HAP-1 (cell line): ENCODE measurements around the gene SHCBP1.
"Not testable (repeated sequence)": the region's sequence is repeated elsewhere in the genome, so short reads cannot be mapped to it uniquely, and the experiment has no call there.

Experiments used
- DNase-seq, 2 experiments: peaks; one replicate each; pipeline ENCODE4 v3.0.0-alpha.2; 2016 to 2020; ENCODE audit warnings: low spot score in 2 of 2
- H3K27me3 ChIP-seq: fragments of 250-450 bp; sonication (Bioruptor Pico); 2 replicates; pipeline ENCODE4 v1.5.1; 2020; ENCODE audit warnings: low read depth, mild to moderate bottlenecking, moderate library complexity
- H3K36me3 ChIP-seq: fragments of 250-450 bp; sonication (Bioruptor Pico); replicated peaks from 2 replicates; pipeline ENCODE4 v1.5.1; 2020; ENCODE audit warnings: mild to moderate bottlenecking
- H3K4me1 ChIP-seq: fragments of 250-450 bp; sonication (Bioruptor Pico); 2 replicates; pipeline ENCODE4 v1.5.1; 2020; ENCODE audit warnings: mild to moderate bottlenecking
- H3K4me3 ChIP-seq: fragments of 250-450 bp; sonication (Bioruptor Pico); 2 replicates; pipeline ENCODE4 v1.5.1; 2020; ENCODE audit warnings: mild to moderate bottlenecking, moderate library complexity
- H3K9me3 ChIP-seq: fragments of 250-450 bp; sonication (Bioruptor Pico); 2 replicates; pipeline ENCODE4 v1.5.1; 2020; ENCODE audit warnings: mild to moderate bottlenecking, moderate library complexity
- in situ Hi-C: fragments of 300-500 bp; cut with MboI; formaldehyde crosslinking; loops from 3 replicates; pipeline ENCODE4 v1.14.3; 2020; ENCODE audit warnings: low sequenced_read_pairs, inconsistent platforms, mixed read lengths

The SHCBP1 gene

DNA sequence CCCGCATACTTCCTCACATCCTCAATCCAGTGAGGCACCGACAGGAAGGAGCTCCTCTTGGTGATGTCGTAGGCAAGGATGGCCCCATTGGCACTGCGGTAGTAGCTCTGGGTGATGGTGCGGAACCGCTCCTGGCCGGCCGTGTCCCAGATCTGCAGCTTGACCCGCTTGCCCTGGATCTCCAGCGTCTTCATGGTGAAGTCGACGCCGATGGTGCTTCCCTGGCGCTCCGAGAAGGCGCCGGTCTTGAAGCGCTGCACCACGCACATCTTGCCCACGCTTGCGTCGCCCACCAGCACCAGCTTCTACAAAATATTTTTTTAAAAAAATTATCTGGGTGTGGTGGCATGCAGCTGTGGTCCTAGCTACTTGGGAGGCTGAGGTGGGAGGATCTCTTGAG is 5.5 kb upstream of the SHCBP1 start:
- H3K4me1 ChIP-seq, H3K27me3 ChIP-seq, H3K9me3 ChIP-seq, DNase-seq, H3K36me3 ChIP-seq, in situ Hi-C loops, H3K4me3 ChIP-seq: not testable (repeated sequence)

DNA sequence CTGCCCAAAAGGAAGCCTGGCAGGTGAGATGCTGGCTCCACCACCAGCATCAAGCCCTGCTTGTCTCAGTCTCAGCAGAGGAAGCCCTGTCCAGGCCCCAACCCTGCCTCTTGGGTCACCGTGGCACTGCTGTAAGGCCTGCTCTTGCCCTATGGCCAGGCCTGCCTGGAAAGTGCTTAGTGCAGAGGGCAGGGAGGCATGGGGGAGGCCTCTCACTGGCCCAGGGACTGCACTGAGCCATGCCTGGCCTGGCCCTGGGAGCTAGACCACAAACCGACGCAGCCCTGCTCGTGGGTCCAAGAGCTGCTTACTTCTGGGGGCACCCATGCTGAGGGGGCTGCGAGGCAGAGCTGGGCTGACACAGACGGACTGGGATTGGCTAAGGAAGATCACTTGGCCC is 3.7 kb upstream of the SHCBP1 start:
- H3K4me3 ChIP-seq, H3K27me3 ChIP-seq, H3K36me3 ChIP-seq, DNase-seq, in situ Hi-C loops, H3K9me3 ChIP-seq: not testable (repeated sequence)
- peaks cover 12% of the 10 kb centered on the region for H3K4me1 ChIP-seq

DNA sequence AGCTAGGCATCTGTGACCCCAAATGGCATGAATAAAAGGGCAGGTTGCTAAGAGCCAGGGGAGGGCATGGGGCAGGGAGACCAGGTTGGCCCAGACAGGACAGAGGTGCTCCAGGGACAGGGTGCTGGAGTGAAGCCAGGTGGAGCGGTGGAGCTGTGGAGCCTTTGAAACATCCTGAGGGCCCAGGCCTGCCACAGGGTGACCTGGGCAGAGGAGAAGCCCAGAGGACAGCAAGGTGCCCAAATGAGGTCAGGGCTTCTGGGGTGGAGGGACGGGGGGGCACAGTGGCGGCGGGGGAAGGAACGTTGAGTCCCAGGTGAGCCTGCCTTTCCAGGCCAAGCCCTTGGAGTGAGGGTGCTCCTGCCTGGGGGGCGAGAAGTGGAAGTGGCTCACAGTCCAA is 2.5 kb upstream of the SHCBP1 start:
- H3K4me3 ChIP-seq, H3K9me3 ChIP-seq, in situ Hi-C loops, H3K36me3 ChIP-seq, H3K27me3 ChIP-seq, DNase-seq: not testable (repeated sequence)
- H3K4me1 ChIP-seq, result peaks cover 14% of the 10 kb centered on the region

DNA sequence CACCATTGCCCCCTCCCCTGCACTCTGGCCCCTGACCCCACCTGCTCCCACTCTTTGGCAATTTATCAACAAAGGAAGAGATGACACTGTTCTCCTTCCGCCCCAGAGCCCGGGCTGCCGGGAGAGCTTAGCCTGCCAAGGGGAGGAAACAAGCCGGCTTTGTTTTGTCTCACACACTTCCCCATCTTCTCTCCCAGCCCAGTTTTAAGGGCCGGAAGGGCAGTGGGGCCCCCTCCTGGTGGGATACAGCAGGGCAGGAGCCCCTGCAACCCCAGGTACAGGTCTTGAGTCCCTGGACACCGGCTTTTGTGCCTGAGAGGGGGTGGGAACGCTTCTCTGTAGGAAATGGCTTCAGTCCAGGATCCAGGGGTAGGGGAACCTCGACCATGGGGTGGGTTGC is 2.1 kb upstream of the SHCBP1 start:
- in situ Hi-C loops, H3K9me3 ChIP-seq: not testable (repeated sequence)
- H3K4me1 ChIP-seq, result peaks cover 18% of the 10 kb centered on the region

DNA sequence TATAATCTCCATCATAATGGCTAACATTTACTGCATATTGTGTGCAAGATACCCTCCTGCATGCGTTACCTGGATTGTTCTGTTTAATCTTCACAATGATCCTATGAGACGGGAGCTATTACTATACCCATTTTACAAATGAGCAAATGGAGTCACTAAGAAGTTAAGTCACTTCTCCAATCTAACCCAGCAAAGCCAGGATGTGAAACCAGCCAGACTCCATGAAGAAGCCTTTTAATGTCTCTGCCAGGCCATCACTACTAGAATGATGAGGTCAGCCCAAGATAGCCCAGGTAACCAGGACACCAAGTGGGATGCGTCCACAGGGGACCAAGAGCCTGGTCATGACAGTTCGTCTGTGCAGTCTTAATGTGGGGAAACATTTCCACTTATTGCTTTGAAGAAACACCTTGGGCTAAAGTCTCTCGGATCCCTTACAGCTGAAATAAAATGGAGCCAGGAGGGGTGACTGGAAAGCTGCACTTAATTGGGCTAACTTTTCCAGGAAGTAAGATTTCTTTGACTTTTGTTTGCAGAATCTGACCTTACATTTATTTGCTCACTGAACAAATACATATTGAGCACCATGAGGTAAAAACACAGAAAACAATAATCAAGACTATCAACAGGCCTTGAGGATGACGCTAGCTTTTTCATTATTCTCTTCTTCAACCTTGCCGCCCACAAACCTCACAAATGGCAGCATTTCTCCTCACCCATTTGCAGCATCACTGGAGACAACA is 926 bp upstream of the SHCBP1 start:
- Histone ChIP-seq H3K4me1 (peaks cover 20% of the 10 kb centered on the region), H3K36me3 (peaks cover 21% of the 10 kb centered on the region), H3K27me3 (no peaks in the 10 kb centered on the region), H3K4me3 (no peak overlapping the region), H3K9me3 (no peaks in the 10 kb centered on the region)
- no peak for DNase-seq
- in situ Hi-C loops, result no loop called here

More for the DNA sequence above, 2.1 kb upstream of the SHCBP1 start:
- DNase-seq, result peak in 1 of 2 experiments; percentile 40
- not testable (repeated sequence) for H3K27me3 ChIP-seq, H3K4me3 ChIP-seq
- peaks cover 12% of the 10 kb centered on the region for H3K36me3 ChIP-seq

DNA sequence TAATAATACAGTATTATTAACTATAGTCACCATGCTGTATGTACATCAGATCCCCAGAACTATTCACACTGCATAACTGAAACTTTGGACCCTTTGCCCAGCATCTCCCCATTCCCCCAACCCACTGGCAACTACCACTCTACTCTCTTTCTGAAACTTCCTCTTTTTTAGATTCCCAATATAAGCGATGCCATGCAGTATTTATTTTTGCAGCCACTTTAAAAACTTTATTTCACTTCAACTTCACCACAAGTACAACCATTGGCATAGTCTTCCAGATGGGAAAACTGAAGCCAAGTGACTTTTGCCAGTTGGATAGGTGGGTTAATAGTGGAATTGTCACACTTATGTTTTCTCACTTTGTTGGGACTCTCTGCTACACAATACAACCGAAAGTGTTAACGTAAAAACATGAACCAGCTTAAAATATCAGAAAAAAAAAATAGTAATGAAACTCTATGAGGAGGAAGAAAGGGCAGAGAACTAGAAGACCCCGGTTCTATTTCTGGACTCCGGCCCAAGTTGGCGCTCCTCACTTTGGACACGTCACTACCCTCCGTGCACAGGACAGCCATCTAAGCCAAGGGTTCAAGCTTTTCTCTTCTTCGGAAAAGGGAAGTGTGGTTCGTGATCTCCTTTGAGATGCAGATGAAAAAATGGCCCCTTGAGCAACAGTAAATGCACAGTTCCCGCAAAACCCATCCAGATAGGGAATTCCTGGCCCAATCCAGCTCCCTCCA is 743 bp downstream of the SHCBP1 start:
- H3K27me3 ChIP-seq, result no peaks in the 10 kb centered on the region
- no peaks in the 10 kb centered on the region for H3K9me3 ChIP-seq
- H3K4me1 ChIP-seq, result peaks cover 20% of the 10 kb centered on the region
- DNase-seq, result peak in 1 of 2 experiments; percentile 28
- peak overlapping the region; percentile 96 for H3K4me3 ChIP-seq
- peaks cover 38% of the 10 kb centered on the region for H3K36me3 ChIP-seq
- in situ Hi-C loops, result no loop called here

DNA sequence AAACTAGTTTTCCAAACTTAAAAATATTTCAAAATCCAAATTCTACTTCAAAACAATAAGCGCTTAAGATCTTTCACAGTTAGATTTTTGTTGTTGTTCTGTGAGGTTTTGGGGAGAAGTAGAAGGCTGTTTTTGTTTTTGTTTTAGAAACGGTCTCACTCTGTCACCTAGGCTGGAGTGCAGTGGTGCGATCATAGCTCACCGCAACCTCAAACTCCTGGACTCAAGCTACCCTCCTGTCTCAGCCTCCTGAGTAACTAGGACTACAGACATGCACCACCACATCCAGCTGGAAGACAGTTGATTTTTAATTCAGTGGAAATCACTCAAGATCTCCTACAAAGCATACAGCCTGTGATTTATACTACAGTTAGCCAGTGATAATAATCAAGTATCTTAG is 2.7 kb downstream of the SHCBP1 start:
- Histone ChIP-seq H3K27me3 (no peaks in the 10 kb centered on the region), H3K36me3 (peaks cover 47% of the 10 kb centered on the region), H3K9me3 (no peaks in the 10 kb centered on the region), H3K4me1 (peaks cover 20% of the 10 kb centered on the region), H3K4me3 (no peak overlapping the region)
- no peak for DNase-seq
- in situ Hi-C loops, result no loop called here

DNA sequence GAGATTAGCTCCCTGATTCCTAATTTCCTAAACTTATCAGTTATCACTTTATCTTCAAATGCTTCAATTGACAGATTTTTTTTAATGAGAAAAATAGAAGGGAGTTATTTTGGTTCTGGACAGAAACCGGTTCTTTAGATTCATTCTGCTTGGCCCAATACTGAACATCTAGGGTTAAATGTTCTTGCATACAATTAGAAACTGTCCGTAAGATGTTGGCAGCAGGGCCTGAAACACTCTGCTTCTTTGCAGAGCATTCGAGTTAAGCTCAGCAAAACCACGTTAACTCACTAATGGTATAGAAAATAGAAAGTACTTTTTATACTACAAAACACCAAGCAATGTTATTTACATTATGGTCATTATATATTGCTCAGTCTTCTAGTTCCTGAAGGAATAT is 7.2 kb downstream of the SHCBP1 start:
- H3K4me1 ChIP-seq, result peaks cover 9% of the 10 kb centered on the region
- H3K36me3 ChIP-seq, result peaks cover 70% of the 10 kb centered on the region
- no peaks in the 10 kb centered on the region for H3K9me3 ChIP-seq
- in situ Hi-C loops, result no loop called here
- DNase-seq, result no peak
- H3K4me3 ChIP-seq, result no peak overlapping the region
- no peaks in the 10 kb centered on the region for H3K27me3 ChIP-seq

DNA sequence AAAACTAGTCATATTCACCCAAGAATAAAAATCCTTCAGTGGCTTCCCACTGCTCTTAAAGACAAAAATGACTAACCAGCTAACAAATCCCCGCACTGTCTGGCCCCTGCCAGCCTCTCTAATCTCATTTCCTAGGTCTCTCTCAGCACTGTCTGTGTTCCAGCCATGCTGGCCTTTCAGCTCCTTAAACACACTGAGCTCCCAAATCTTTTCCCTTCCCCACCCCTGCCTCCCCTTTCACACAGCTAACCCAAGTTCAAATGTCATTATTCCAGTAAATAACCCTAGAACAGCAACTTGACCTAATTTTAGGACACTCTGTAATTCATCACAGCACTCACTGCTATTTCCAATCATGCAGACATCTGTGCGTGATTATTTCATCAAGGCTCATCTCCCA is 7.8 kb downstream of the SHCBP1 start:
- H3K4me3 ChIP-seq, result no peak overlapping the region
- peaks cover 63% of the 10 kb centered on the region for H3K36me3 ChIP-seq
- in situ Hi-C loops, result no loop called here
- no peak for DNase-seq
- no peaks in the 10 kb centered on the region for H3K9me3 ChIP-seq
- H3K27me3 ChIP-seq, result no peaks in the 10 kb centered on the region
- H3K4me1 ChIP-seq, result 0 out of 2 replicates have a peak, but pooled peaks cover 2% of the 10 kb centered on the region

DNA sequence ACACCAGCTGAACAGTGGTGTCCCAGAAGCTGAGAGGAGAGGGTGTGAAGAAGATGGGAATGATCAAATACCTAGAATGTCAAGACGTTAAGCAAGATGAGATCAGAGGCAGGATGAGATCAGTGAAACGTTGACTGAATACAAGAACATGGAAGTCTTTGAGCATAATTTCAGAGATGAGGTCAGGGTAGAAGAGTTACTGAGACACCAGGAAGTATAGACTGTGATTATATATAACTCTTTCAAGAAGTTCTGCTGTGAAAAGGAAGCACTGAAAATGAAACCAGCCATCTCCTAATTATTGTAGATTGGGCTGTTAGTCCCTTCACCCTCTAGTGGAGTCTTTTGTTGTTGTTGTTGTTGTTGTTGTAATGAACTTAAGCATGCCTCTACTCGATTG is 9.1 kb downstream of the SHCBP1 start:
- Histone ChIP-seq H3K4me3 (no peak overlapping the region), H3K27me3 (no peaks in the 10 kb centered on the region), H3K4me1 (no peaks in the 10 kb centered on the region), H3K9me3 (no peaks in the 10 kb centered on the region), H3K36me3 (peaks cover 63% of the 10 kb centered on the region)
- in situ Hi-C loops, result no loop called here
- no peak for DNase-seq

DNA sequence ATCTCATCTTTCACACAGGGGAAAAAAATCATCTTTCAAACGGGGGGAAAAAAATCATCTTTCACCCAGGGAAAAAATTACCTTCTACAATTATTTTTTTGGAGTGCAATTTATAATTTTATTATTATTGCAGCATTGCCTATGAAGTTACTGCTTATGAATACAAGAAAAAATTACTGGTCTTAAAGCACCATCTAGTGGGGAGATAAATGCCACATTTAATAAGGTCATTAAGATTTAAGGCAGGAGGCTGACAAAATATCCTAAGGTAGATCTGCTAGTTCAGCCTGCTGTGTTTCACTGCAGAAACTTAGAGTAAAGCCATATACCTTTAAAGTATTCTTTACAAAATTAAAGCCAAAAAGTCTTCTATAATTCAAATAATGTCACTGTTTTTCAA is 13.7 kb downstream of the SHCBP1 start:
- in situ Hi-C loops, result no loop called here

DNA sequence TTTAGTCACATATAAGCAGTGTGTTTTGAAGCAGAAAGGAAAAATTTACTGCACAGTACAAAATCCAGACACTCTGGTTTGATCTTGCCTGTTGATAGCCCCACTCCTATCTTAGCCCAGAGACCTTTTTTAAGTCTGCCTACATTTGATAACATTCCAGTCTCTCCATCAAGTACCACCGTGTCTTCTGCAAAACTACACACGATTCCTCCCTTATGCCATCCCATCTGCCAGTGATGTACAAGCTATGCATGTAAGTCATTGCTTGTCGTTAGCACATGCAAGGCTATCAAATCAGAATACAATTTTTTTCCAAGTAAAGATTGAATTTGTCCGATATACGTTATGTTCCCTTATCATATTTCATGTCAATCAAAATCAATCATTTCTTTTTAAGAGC is 14.9 kb downstream of the SHCBP1 start:
- H3K9me3 ChIP-seq, result no peaks in the 10 kb centered on the region
- H3K4me1 ChIP-seq, result no peaks in the 10 kb centered on the region
- no peaks in the 10 kb centered on the region for H3K27me3 ChIP-seq
- H3K36me3 ChIP-seq, result peaks cover 60% of the 10 kb centered on the region
- DNase-seq, result no peak
- H3K4me3 ChIP-seq, result no peak overlapping the region
- in situ Hi-C loops, result no loop called here

More for the DNA sequence above, 13.7 kb downstream of the SHCBP1 start:
- no peaks in the 10 kb centered on the region for H3K4me1 ChIP-seq
- H3K36me3 ChIP-seq, result peaks cover 59% of the 10 kb centered on the region
- H3K27me3 ChIP-seq, result no peaks in the 10 kb centered on the region
- H3K4me3 ChIP-seq, result no peak overlapping the region
- no peak for DNase-seq
- H3K9me3 ChIP-seq, result no peaks in the 10 kb centered on the region

DNA sequence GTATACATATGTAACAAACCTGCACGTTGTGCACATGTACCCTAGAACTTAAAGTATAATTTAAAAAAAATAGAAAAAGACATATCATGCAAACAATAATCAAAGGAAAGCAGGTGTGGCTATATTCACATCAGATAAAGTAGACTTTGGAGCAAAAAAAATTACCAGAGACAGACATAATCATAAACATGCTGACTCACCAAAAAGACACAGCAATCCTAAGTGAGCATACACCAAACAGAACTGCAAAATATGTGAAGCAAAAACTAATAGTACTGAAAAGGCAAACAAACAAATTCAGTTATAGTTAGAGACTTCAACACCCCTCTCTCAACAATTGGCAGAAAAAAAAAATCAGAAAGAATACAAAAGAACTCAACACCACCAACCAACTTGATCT is 29.9 kb downstream of the SHCBP1 start:
- DNase-seq, result no peak
- Histone ChIP-seq H3K9me3 (no peaks in the 10 kb centered on the region), H3K36me3 (peaks cover 38% of the 10 kb centered on the region), H3K4me3 (no peak overlapping the region), H3K4me1 (no peaks in the 10 kb centered on the region), H3K27me3 (no peaks in the 10 kb centered on the region)
- in situ Hi-C loops, result no loop called here

DNA sequence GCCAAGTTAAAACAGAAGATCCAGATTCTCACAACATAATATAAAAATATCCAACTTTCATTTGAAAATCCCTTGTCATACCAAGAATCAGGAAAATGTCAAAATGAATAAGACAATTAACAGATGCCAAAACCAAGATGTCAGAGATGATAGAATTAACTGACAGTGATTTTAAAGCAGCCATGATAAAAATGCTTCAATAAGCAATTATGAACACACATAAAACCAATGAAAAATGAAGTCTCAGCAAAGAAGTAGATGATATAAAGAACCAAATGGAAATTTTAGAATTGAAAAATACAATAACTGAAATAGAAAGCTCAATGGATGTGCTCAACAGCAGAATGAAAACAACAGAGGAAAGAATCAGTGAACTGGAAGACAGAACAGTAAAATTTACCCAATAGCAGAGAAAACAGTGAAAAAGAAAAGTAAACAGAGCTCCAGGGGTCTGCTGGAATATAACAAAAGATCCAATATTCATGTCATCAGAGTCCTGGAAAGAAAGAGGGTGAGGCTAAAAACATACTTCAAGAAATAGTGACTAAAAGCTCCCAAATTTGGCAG is 35.1 kb downstream of the SHCBP1 start:
- Histone ChIP-seq H3K4me1 (no peaks in the 10 kb centered on the region), H3K4me3 (no peak overlapping the region), H3K36me3 (peaks cover 40% of the 10 kb centered on the region), H3K9me3 (no peaks in the 10 kb centered on the region), H3K27me3 (no peaks in the 10 kb centered on the region)
- no peak for DNase-seq
- in situ Hi-C loops, result no loop called here
